GM12872 (cell line): ENCODE data around the gene KLK2.

Source experiments
- TF ChIP-seq, protein P1 (sequence below): IDR thresholded peaks from 3 replicates; pipeline ENCODE4 v1.5.1; 2011; ENCODE audit warnings: low read depth, mild to moderate bottlenecking, low read length, moderate library complexity; ENCODE audit not compliant: insufficient read depth

KLK2 gene

DNA sequence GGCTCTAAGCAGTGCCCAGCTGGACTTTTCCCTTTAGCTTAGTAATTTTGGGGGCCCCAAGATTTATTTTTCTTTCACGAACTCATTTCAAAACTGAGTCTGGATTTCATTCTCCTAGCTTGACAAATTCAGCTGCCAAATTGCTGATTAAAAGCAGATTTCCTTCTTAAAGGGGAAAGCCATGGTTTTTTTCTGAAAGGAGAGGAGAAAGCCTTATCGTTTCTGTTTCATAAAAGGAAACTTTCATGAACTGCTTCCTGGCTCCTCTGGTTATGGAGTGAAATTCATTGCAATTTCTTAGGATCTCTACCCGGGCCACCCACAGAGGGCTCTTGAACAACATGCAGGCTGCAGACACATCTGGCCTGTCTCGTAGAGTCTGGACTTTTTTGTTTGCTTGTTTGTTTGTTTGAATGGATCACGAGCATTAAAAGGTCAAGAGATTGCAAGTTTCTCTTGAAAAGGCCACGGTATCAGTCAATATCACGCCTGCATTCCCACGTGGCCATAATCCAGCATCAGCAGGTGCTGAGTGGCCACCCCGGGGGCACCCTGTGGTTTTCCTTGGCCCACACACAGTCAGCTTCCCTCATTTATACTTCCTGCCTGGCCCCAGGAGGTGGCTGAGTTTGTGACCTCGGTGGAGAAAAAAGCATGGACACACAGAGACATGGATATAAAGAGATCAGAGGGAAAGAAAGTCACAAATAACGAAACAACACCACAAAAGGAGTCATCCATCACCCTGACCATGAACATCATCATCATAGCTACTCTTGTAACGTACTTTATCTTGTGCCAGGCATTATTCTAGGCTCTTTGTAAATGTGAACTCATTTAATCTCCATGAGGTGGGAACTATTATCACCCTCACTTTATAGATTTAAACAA lies 48.4 kb downstream of the KLK2 start:
- TF ChIP-seq, protein P1, sequence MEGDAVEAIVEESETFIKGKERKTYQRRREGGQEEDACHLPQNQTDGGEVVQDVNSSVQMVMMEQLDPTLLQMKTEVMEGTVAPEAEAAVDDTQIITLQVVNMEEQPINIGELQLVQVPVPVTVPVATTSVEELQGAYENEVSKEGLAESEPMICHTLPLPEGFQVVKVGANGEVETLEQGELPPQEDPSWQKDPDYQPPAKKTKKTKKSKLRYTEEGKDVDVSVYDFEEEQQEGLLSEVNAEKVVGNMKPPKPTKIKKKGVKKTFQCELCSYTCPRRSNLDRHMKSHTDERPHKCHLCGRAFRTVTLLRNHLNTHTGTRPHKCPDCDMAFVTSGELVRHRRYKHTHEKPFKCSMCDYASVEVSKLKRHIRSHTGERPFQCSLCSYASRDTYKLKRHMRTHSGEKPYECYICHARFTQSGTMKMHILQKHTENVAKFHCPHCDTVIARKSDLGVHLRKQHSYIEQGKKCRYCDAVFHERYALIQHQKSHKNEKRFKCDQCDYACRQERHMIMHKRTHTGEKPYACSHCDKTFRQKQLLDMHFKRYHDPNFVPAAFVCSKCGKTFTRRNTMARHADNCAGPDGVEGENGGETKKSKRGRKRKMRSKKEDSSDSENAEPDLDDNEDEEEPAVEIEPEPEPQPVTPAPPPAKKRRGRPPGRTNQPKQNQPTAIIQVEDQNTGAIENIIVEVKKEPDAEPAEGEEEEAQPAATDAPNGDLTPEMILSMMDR, result no peak

DNA sequence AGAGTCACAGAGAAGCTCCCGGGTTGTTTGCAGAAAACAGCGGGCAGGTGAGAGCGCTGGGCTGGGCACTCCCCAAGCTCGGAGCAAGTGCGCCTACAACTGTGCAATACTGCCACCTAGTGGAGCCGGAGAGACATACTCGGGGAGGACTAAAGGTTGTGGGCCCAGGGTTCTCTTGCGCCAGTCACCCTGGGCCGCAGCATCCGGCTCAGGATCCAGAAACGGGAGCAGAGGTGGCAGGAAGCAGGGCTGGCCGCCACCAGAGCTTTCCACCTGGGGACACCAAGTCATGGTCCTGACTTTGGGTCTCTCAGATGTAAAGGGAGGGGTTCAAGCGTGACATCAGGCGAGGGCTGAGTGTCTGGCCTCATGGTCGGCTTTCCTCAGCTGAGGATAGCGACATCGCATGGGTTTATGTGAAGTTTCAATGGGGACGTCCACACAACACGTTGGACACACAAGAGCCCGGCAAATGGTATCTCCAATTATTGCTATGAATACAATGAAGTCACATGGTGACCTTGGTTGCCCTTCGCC lies 49.1 kb downstream of the KLK2 start:
- TF ChIP-seq, protein P1, result peak; percentile 87

DNA sequence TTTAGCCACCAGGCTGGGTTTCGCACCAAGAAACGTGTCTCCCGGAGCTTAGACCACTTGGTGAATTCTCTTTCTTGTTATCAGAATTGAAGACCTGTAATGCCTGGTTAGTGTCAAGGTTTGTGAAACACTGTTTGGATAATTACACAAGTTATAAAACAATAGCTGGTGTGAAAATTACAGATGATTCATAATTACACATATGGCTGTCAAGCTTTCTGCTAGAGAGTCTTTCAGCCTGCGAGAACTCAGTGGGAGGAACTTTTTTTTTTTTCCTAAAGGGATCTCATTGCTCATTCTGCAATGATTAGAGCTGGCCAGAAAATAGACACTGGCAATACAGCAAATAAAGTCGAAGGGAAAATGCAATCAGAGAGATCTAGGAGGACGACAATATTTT lies 51.3 kb downstream of the KLK2 start:
- TF ChIP-seq, protein P1, result no peak

DNA sequence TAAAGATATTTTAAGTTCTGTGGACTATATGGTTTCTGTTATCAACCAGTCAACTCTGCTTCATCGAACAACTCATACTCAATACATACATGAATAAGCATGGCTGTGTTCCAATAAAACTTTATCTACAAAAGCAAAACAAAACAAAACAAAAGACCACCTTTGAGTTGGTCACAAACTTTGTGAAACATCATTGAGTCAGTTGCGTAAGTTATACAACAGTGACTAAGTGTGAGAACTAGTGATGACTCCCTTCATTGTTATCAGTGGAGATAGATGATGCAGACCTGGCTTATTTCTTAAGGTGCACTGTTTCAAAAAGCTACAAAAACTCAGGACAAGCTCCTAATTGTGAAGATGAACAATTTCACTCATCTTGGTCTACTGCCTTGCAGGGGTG lies 52.5 kb downstream of the KLK2 start:
- TF ChIP-seq, protein P1, result no peak

DNA sequence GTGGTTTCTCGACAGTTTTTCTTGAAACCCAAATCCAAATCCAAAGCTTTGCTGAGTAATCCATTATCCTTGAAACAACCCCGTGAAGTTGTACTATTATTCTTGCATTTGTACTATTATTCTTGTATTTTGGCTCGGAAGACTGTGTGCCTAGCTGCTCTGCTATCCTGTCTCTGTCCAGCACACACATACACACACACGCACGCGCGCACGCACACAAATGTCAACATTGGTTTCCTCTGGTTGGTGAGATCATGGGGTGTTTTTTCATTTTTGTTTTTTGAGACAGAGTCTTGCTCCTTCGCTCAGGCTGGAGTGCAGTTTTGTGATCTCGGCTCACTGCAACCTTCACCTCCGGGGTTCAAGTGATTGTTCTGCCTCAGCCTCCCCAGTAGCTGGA lies 52.9 kb downstream of the KLK2 start:
- TF ChIP-seq, protein P1, result no peak

DNA sequence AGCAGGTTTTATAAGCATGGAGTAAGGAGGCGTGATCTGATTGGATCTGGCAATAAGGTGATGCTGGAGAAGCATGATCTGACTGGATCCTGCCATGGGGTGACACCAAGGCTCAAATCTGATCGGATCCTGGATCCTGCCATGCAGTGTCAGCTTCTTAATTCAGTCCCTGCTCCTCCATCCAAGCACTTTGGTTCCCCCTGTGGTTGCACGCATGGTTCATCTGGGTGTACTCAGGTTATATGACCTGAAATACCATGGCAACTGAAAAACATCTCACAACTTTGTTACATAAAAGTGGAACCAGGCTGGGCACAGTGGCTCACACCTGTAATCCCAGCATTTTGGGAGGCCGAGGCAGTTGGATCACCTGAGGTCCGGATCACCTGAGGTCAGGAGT lies 55.6 kb downstream of the KLK2 start:
- TF ChIP-seq, protein P1, result no peak
